T follicular helper cell (primary cell): ENCODE results near the gene SERPINB13.

Source experiments
- DNase-seq: peaks from one replicate; pipeline ENCODE4 v3.0.0-alpha.2; 2020; ENCODE audit warnings: low read depth
- total RNA-seq, 2 experiments: gene quantifications; one replicate each; lab custom pipeline; 2026; lab: John Stamatoyannopoulos, UW

SERPINB13 gene, protein sequence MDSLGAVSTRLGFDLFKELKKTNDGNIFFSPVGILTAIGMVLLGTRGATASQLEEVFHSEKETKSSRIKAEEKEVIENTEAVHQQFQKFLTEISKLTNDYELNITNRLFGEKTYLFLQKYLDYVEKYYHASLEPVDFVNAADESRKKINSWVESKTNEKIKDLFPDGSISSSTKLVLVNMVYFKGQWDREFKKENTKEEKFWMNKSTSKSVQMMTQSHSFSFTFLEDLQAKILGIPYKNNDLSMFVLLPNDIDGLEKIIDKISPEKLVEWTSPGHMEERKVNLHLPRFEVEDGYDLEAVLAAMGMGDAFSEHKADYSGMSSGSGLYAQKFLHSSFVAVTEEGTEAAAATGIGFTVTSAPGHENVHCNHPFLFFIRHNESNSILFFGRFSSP
- total RNA-seq: 0 to 0.06 reads per million in 2 experiments

DNA sequence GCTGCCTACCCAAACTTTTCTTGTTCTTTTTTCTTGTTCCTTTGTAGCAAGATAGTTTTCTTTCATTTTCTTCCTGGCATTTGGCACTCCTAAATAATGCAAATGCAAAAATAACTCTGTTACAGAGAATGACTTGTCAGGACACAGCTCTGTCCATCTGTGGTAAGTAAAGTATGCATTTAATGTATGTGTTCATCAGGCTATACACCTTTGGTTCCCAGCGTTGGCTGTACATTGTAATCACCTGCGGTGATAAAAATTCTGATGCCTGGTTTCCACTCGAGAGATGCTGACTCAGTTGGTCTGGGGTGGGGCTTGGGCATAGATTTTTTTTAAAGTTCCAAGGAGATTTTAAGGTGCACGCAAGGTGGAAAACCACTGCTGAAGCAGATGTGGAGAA lies at the start of gene SERPINB13:
Gene SERPINB13 (plus strand): TSS at position 378 of the 400 bp plus-strand sequence. CDS start 1,325 bp downstream, outside the sequence.
- no peak for DNase-seq

DNA sequence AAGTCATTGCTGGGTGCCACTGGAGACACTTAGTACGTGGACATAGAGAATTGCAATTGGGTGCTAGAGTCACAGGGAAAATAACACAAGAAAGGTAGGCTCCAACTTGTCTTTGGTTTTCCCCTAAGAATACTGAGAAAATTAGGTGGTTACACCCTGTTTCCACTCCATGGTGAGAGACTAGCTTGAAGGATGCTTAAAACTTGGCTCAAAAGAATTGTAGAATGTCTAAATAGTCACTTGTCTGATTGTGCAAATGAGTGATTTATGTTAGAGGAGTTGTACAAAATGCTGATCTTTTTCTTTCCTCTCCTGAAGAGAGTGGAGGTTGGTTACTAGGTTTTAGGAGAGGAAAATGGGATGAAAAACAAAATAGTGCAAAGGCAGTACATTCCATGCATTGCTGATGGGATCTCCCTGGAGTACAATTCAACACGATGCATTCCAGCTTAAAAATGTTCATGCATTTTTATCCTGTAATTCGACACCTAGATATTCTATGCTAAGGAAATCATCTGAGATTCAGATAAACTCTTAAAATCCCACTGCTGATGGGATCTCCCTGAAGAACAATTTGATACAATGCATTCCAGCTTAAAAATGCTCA lies 47.1 kb upstream of the SERPINB13 start:
- DNase-seq: no peak

DNA sequence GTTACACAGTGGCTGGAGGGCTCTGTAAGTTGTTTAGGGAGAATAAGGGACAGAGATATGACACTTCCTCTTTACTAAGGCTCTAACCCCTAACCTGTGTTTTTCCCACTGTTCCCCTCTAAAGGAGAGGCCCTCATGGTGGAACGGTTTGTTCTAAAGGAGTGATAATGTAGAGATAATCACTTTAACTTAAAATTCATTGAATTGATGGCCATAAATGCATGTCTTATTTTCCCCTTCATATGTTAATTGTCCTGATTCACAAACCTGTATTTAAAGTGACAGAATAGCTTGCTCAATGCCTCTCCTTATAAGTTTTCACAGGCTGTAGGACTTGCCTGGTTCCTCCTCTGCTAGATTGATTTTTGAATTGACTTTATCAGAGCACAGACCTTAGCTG lies 45.1 kb upstream of the SERPINB13 start, which contains the start of gene SERPINB12:
Gene SERPINB12 (plus strand): TSS at position 301 of the 400 bp plus-strand sequence. CDS start 13,791 bp downstream, outside the sequence.
- DNase-seq: no peak

DNA sequence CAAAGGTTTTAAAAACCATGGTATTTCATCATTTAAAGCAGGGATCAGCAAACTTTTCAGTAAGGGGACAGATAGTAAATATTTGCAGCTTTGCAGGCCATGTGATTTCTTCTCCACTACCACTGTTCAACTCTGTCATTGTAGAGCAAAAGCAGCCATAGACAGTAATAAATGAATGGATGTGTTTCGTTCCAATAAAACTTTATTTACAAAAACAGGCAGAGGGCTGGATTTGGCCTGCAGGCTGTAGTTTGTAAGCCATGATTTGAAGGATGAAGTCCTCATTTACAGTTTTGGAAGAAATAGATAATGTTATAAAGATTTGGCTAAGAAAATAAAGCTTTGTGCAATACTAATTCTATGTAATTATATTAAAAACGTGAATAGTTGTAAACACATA lies 43.1 kb upstream of the SERPINB13 start:
- no peak for DNase-seq

DNA sequence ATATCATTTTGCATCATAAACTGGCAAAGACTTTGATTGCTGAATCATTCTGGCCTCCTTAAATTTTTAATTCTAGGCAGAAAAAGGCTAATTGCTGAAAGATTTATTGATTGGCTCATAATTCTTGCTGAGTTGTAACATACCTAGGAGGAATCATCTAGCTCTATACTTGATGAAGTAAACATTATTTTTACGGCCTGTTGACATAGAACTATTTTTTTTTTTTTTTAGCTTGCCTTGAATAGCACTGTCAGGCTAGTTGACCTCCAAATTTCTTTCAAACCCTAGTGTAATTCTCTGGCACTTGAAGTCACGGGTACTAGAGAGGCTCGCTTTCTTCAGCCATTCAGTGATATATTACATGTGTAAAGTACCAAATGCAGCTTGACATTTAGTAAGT lies 42.1 kb upstream of the SERPINB13 start:
- DNase-seq: no peak

DNA sequence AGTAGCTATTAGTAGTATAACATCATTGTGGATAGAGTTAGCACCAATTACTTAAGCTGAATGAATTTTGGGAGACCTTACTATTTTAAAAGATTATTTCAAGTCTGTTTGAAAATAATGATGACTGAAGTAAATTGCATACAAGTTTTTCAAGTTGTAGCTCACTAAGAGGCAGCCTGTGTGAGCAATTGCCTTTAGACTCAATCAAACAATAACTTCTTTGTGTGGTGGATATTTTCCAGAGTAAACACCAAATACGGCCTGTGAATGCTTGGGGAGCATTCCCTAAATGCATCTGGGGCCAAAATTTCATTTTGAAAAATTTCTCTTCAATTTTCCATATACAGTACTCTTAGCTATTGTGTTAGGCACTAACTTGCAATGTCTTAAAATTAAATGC lies 37.1 kb upstream of the SERPINB13 start:
- no peak for DNase-seq

DNA sequence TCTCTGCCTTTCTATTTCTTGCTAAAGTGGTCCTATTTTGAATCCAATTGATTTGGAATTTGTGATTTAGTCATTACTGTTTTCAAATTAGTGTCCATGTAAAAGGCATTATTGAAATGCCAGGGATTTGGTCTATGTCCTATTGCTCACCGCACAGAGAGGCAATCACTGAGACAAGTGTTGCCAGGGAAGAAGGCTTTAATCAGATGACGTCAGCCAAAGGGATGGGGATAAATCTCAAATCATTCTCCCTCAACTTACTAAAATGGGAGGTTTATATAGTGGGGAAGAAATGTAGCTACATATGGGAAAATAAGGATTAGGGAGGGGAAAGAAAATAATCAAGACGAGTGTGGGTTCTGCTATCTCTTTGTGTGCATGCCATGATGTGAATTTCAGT lies 35.4 kb upstream of the SERPINB13 start:
- no peak for DNase-seq

DNA sequence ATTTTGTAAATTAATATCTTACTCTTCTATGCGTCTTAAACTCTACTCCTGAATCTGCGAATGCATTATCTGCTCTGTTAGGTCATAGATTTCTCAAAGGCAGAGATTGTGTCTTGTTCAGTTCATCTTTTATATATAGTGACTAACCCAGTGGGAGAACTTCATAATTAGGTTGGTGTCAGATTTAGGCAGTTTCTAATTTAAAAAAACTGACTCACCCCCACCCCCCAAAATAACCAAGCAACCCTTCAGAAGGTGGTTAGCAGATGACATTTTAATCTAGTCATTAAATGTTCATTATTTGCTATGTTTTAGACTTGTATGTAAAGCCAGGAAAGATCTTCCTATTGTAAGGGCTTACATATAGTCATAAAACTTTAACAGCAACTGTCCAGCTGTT lies 34.6 kb upstream of the SERPINB13 start:
- no peak for DNase-seq

DNA sequence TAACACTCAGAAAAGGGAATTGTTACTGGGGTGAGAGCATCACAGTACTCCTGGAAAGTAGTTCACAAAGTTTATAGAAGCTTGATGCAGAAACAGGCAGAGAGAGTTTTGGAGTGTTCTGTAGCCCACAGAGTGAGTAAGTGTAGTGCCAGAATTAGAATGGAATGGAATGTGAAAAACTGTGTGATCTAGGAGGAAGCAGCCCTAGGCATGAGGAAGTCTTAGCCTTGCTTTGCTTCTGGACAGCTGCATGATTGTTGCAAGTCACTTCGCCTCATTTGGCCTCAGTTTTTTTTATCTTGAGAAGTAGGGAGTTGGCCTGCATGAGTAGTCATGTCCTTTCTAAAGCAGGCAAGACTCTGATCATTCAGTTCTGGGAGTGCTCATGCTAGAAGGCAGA lies 34.1 kb upstream of the SERPINB13 start:
- no peak for DNase-seq

DNA sequence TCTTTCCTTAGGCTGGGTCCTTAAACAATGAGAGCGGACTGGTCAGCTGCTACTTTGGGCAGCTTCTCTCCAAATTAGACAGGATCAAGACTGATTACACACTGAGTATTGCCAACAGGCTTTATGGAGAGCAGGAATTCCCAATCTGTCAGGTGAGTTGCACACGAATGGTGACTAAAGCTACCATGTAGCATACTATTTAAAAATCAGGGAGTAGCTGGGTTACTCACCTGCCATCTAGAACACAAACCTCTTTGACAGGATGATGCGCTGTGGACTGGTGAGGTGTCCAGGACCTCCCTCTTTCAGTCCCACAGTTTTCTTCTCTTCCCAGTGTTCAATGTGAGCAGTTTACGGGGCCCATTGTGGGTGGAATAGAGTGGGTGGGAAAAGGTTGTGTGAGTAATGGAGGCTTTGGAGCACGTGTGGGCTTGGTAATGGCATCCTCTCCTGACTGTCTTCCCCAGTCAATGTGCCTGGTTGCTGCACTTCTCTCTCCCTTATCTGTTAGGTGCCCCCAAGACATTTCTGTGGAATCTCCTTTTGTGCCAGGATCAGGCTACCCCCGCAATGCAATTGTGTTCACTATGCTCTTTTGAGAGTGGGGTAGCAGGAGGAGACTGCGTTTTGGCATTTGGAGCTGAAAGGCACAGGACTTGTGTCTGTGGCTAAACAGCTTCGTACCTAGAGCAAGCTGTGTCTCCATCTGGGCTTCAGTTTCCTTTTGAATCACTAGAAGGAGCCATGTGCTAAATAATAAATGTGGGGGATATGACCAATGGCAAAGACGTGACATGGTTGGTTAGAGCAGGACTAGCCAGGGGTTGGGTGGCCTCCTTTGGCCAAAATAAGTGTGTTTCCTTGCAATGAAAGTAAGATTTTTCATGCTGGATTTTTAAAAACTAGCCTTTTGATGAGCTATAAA lies 27.3 kb upstream of the SERPINB13 start:
- DNase-seq: no peak

DNA sequence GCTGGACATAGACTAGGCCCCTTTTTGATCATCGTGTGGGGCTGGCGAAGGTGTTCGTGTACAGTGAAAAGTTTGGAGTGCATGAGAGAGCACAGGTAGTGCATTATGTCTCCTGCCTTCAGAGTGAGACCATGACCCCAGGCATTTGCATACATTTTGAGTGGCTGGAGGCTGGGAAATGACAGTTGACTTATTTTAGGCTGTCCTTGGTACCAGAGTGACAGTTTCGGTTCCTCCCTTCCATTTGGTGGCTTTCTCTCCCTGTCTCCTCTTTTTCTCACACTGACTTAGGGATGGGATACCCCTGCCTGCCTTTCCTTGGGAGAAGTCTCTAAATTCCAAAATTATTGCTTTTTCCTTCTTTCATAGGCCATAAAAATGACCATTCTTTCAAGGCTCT lies 24.9 kb upstream of the SERPINB13 start:
- DNase-seq: no peak

DNA sequence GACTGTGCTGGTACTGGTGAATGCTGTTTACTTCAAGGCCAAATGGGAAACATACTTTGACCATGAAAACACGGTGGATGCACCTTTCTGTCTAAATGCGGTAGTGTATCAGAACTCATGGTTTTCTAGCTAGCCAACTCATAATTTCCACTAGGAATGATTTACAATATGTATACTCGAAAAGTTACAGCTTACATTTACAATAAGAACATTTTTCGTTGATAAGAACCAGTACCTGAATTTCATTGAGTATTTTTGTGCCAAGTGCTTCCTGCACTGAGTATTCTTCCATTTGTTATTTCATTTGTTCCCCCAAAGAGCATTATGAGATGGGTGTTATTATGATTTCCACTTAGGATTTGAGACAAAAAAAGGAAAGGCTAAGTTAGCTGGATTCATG lies 23.1 kb upstream of the SERPINB13 start:
- no peak for DNase-seq

DNA sequence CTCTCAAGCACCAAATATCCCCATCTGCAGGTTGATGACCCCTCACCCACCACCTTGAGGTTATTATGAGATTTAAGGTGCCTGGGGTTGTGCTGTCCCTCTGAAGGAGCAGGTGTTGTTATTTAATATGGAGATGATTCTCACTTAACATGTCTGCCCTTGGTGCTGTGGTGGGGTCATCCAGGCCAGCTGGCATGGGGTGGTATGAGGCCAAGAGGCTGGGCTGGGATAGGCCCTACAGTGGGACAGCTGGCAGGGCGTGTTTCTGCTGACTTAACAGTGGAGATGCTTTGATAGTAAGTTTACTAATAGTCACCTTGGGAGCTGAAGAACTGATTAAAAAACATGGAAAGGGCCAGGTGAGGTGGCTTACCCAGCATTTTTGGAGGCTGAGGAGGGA lies 22.6 kb upstream of the SERPINB13 start:
- no peak for DNase-seq

DNA sequence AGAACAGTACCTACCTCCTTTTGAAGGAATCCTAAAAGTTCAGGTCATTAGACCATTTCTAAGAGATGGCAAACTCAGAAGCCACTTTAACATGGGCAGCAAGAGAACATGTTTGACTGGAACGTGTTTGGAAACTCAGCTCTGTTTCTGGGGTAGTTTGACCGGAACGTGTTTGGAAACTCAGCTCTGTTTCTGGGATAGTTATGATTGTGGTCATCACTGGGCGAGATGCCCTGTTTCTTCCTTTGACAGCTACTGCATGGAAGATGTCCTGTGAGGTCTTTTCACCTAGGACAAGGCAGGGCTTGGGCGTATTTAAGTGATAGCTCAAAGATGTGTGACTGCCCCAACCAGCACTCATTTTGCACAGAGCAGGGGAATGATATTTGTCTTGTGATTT lies 19.9 kb upstream of the SERPINB13 start:
- DNase-seq: no peak

DNA sequence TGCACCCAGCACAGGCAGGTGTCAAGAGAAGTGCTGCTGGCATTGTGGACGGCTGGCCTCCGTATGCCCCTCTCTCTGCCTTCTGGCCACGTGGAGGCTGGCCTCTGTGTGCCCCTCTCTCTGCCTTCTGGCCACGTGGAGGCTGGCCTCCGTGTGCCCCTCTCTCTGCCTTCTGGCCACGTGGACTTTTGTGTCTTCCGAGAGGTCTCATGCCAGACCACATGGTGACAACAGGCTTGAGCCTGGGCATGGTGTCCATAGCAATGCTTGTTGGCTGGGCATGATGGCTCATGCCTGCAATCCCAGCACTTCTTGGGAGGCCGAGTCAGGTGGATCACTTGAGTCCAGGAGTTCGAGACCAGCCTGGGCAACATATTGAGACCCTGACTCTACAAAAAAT lies 19.3 kb upstream of the SERPINB13 start:
- DNase-seq: no peak

DNA sequence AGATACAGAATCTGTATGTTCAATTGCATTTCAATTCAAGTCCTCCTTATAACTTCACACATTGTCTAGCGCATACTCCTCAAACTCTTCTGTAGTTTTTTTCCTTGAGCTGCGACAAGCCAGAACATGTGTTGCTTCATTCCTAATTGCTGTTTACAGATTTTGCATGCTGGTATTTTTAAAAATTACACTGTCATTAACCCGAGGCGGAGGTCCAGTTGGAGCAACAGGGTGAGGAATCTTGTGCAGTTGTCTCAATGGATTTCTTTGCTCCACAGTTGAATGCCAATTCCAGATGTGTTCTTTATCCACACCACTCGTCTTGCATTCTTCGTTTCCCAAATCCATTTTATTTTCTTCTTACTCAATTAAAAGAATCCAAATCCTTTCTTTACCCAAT lies 16.4 kb upstream of the SERPINB13 start:
- no peak for DNase-seq

DNA sequence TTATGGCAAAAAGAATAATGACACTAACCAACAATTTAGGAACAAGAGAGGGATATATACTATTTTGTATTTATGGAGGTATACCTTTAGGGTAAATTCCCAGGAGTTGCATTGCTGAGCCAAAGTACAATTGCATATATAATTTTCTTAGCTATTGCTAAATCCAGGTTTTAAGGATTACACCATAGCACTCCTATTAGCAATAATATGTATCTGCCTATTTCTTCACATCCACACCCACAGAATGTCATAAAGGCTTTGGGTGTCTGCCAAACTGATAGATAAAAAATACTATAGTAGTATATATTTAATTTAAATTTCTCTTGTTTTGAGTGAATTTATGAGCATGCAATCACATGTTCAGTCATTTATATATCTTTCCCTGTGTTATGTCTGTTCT lies 11.5 kb upstream of the SERPINB13 start:
- no peak for DNase-seq

DNA sequence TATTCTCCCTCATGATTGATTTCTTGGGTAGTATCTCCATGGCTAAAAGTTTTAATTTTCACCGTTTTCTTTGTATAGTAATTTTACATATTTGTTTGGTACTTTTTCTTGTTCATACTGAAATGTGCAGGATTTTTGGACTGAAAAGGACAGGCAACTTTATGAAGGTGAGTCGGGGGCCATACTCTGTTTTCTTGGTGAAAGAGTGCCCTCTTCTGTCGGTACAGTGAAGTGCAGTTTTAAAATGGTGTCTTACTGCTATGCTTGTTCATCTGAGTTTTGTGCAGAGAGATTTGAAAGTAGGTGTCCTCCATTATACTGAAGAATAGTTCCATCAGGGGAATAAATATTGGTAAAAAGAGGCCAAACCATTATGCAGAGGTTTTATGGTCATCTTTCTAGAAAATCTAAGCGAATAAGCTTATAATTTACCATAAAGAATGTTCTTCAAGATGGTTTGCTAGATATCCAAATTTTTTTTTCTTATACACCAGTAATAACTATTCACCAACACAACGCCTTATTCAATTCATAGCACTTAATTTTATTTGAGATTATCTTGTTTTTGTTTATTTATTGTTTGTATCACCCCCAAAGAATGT lies 8.7 kb upstream of the SERPINB13 start:
- DNase-seq: no peak

DNA sequence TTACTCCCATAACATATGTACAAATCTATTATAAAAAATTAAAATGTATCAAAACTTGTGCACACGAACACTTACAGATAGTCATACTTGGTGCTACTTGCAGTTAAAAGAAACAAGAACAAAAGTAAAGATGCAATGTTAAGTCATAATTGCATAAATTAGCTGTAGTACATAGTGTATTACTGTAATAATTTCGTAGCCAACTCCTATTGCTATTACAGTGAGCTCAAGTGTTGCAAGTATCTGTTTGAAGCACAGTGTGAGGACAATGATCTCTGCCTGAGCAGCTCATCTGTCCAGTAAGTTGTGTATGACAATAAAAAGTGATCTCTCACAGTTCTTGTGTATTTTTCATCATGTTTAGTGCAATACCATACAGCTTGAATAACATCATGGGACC lies 7.5 kb upstream of the SERPINB13 start:
- no peak for DNase-seq

DNA sequence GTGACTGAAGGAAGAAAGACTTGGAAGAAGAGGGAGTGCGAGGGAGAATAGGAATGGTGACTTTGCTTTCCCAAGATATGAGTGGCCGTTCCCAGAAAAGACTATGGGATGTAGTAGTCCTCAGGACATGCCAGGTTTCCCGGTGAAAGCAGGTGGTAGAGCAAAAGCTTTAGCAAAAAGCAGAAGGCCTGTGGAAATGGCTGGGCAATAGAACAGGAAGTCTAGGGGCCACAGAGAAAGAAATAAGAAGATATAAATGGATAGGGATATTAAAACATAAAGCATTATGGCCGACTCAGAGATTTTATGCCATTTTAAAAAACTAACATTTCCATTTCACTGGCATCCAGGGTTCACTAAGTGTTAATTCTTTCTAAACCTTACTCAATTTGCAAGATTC lies 1.2 kb upstream of the SERPINB13 start:
- no peak for DNase-seq

DNA sequence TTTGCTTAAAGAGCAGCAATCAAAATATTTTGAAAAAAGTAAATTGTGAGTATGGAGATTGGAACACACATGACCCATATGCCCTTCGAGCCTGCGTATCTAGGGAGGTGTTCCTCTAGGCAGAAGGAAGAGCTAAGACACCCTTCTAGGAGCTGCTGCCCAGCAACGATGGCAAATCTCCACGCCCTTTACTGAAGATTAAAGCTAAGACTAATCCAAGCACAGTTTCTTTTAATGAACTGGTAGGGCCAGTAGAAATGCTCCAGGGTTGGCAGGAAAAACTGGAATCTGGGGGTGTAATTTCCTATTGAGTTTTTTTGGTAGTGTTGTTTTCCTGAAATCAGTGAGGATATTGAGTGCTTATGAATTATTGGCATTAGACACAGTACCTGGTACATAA lies 712 bp upstream of the SERPINB13 start:
- no peak for DNase-seq

DNA sequence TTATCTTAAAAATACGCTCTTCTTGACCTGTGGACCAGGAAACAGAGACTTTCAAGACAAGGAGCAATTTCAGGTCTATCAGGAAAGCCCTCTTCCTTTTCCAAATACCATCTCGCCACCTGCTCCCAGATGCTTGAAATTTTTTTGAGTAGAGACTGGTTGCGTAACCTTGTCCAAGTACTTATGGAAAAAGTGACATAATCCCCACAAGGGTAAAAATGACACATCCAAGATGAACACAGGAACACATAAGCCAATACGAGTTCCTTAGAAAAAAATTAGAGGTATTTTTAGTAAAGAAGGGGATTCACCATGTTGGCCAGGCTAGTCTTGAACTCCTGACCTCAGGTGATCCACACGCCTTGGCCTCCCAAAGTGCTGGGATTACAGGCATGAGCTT lies 1.8 kb downstream of the SERPINB13 start:
- DNase-seq: no peak
